Osteocyte (in vitro differentiated cells): ENCODE measurements around the gene FCN3. TPM values are rescaled to one million over a fixed set of nuclear protein-coding genes. Genes with fewer than 3 reads are reported as not detected.
A peak's percentile ranks its signal among the peaks of the same experiment; 100 is the strongest.
"Not testable (repeated sequence)": the region's sequence is repeated elsewhere in the genome, so short reads cannot be mapped to it uniquely, and the experiment has no call there.

Source experiments
- DNase-seq: peaks from one replicate; pipeline ENCODE4 v3.0.0; 2021; ENCODE audit warnings: mixed read lengths; ENCODE audit not compliant: unreplicated experiment; ENCODE audit errors: extremely low spot score
- H3K27ac Mint-ChIP-seq: one replicate; pipeline ENCODE4 v1.8.0; 2021; ENCODE audit warnings: mild to moderate bottlenecking, mixed read lengths; ENCODE audit not compliant: unreplicated experiment
- H3K27me3 Mint-ChIP-seq: one replicate; pipeline ENCODE4 v1.8.0; 2021; ENCODE audit warnings: mixed read lengths; ENCODE audit not compliant: unreplicated experiment
- H3K36me3 Mint-ChIP-seq: one replicate; pipeline ENCODE4 v1.8.0; 2021; ENCODE audit warnings: mixed read lengths; ENCODE audit not compliant: unreplicated experiment
- H3K4me1 Mint-ChIP-seq: one replicate; pipeline ENCODE4 v1.8.0; 2021; ENCODE audit warnings: mixed read lengths; ENCODE audit not compliant: unreplicated experiment
- H3K4me3 Mint-ChIP-seq: one replicate; pipeline ENCODE4 v1.8.0; 2021; ENCODE audit warnings: mild to moderate bottlenecking, moderate library complexity, mixed read lengths; ENCODE audit not compliant: unreplicated experiment
- H3K9me3 Mint-ChIP-seq: one replicate; pipeline ENCODE4 v1.8.0; 2021; ENCODE audit warnings: mixed read lengths; ENCODE audit not compliant: unreplicated experiment
- total RNA-seq: library from RNA; stranded (reverse); gene quantifications from 2 replicates; pipeline ENCODE4 v1.2.1, GENCODE V29; 2021
- TF ChIP-seq, protein P1 (sequence below): fragments of 200-600 bp; sonication (generic); IDR thresholded peaks from 2 replicates; pipeline ENCODE4 v1.5.0; 2021; ENCODE audit warnings: antibody characterized with exemption, mild to moderate bottlenecking, moderate library complexity

Gene FCN3
- total RNA-seq, 1 donor from 2014 or later, result not detected

DNA sequence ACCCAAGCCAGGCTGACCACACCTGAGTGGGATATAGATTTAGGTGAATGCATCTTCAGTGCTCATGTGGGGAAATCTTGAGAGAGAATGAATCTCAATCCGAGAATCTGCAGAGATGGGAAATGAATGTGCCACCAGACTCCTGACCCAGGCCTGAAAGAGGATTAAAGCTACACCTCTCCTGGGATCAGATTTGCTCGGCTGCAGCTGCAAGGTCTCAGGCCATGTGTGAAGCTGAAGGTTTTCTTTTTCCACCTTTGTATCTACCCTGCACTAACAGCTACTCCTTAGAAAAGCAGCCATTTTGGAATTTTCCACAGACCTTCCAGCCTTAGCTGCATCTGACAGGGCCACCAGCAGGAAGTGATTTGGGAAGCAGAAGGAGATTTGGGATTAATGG lies 36.1 kb upstream of the FCN3 start:
- H3K27me3 Mint-ChIP-seq, result no peaks in the 10 kb centered on the region
- H3K4me3 Mint-ChIP-seq, result no peak overlapping the region
- no peak for DNase-seq
- no peaks in the 10 kb centered on the region for H3K9me3 Mint-ChIP-seq
- TF ChIP-seq, protein P1, sequence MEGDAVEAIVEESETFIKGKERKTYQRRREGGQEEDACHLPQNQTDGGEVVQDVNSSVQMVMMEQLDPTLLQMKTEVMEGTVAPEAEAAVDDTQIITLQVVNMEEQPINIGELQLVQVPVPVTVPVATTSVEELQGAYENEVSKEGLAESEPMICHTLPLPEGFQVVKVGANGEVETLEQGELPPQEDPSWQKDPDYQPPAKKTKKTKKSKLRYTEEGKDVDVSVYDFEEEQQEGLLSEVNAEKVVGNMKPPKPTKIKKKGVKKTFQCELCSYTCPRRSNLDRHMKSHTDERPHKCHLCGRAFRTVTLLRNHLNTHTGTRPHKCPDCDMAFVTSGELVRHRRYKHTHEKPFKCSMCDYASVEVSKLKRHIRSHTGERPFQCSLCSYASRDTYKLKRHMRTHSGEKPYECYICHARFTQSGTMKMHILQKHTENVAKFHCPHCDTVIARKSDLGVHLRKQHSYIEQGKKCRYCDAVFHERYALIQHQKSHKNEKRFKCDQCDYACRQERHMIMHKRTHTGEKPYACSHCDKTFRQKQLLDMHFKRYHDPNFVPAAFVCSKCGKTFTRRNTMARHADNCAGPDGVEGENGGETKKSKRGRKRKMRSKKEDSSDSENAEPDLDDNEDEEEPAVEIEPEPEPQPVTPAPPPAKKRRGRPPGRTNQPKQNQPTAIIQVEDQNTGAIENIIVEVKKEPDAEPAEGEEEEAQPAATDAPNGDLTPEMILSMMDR, result no peak
- peaks cover 19% of the 10 kb centered on the region for H3K4me1 Mint-ChIP-seq
- no peak overlapping the region for H3K27ac Mint-ChIP-seq
- H3K36me3 Mint-ChIP-seq, result peaks cover 58% of the 10 kb centered on the region

DNA sequence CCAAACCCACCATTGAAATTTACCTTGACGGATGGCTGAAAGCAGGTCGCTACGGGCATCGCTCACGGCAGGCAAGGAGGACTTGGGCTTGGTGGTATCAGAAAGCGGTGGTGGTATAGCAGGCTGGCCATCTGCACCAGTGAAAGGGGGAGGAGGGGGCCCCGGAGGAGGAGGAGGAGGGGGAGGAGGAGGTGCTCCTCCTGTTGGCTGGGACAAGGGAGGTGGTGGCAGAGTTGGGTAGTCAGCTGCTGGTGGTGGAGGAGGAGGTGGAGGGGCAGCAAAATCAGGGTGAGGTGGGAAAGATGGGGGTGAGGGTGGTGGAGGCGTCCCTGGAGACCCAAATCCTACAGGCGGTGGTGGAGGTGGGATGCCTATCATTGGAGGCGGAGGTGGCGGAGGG lies 35.0 kb upstream of the FCN3 start:
- TF ChIP-seq, protein P1, result no peak
- no peaks in the 10 kb centered on the region for H3K27me3 Mint-ChIP-seq
- H3K27ac Mint-ChIP-seq, result no peak overlapping the region
- DNase-seq, result no peak
- H3K4me1 Mint-ChIP-seq, result peaks cover 22% of the 10 kb centered on the region
- H3K9me3 Mint-ChIP-seq, result no peaks in the 10 kb centered on the region
- peaks cover 51% of the 10 kb centered on the region for H3K36me3 Mint-ChIP-seq
- H3K4me3 Mint-ChIP-seq, result no peak overlapping the region

DNA sequence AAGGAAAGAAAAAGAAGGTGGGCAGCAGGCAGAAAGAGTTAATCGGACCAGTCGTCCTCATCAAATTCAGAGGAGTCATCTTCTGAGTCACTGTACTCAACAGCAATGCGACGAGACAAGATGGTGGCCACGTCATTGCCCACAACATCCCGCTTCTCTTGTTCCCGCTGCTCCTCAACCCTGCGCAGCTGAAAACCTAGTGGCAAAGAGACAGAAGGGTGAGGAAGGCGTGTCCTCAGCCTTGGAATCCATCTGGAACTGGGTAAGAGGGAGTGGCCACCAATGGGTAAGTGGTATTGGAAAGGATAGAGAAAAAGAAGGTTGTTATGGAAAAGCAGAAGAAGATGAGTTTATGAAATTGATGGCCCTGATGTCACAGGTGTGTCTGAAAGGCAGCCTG lies 33.5 kb upstream of the FCN3 start:
- no peak overlapping the region for H3K4me3 Mint-ChIP-seq
- H3K27ac Mint-ChIP-seq, result no peak overlapping the region
- H3K9me3 Mint-ChIP-seq, result no peaks in the 10 kb centered on the region
- no peak for DNase-seq
- TF ChIP-seq, protein P1, result no peak
- H3K36me3 Mint-ChIP-seq, result peaks cover 39% of the 10 kb centered on the region
- peaks cover 37% of the 10 kb centered on the region for H3K4me1 Mint-ChIP-seq
- no peaks in the 10 kb centered on the region for H3K27me3 Mint-ChIP-seq

DNA sequence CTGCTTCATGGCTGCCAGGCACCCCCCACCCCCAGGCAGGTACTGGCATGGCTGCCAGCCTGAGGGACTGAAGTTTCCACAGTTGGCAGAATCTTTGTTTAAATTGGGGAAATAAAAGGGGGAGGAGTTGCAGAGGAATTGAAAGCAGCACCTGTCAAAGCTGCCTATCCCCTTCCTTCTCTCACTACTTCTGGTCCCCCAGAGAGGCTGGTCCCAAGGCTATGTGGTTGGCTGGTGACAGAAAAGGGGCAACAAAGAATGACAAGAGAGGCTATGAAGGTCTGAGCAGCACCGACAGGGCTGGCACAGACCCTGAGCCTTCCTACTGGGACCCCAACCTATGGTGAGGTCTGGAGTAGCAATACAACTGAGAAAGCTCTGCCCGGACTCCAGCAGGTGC lies 32.2 kb upstream of the FCN3 start:
- H3K27ac Mint-ChIP-seq, result peak overlapping the region; percentile 62
- H3K27me3 Mint-ChIP-seq, H3K4me3 Mint-ChIP-seq: not testable (repeated sequence)

DNA sequence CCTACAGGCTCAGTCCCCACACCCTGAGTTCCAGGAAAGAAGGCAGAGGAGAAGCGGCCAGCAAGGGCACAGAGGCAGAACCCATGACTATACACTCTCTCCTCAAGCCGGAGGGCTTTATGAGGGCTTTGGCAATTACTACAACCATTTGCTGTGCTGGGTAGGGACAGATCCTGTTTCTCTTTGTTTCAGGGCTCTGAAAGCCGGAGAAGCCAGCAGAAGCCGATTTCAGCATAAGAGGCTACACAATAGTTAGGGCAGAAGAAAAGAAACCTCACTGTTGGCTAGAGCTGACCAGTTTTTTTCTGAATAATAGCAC lies 31.7 kb upstream of the FCN3 start:
- H3K9me3 Mint-ChIP-seq, result no peaks in the 10 kb centered on the region
- no peak for DNase-seq
- TF ChIP-seq, protein P1, result no peak
- no peaks in the 10 kb centered on the region for H3K27me3 Mint-ChIP-seq
- H3K36me3 Mint-ChIP-seq, result peaks cover 28% of the 10 kb centered on the region
- peaks cover 50% of the 10 kb centered on the region for H3K4me1 Mint-ChIP-seq
- no peak overlapping the region for H3K4me3 Mint-ChIP-seq
- peak overlapping the region; percentile 88 for H3K27ac Mint-ChIP-seq

More for the DNA sequence above, 32.2 kb upstream of the FCN3 start:
- peaks cover 29% of the 10 kb centered on the region for H3K36me3 Mint-ChIP-seq
- peaks cover 46% of the 10 kb centered on the region for H3K4me1 Mint-ChIP-seq
- DNase-seq, H3K9me3 Mint-ChIP-seq: not testable (repeated sequence)
